Activated gamma-delta T cell (primary cell): ENCODE results near the gene KCNMB1.

Source experiments
- DNase-seq: peaks from one replicate; lab custom pipeline; 2025; lab: John Stamatoyannopoulos, UW

The KCNMB1 gene

DNA sequence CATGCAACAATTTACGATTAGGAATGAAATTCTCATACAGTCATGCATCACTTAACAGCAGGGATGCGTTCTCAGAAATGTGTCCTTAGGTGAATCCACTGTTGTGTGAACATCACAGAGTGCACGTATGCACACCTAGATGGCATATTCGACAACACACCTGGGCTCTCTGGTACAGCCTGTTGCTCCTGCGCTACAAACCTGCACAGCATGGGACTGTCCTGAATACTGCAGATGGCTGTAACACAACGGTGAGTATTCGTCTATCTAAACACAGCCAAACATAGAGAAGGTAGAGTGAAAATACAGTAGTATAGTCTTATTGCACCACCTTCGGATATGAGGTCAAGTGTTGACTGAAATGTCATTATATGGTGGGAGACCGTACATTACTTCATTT lies 47.6 kb downstream of the KCNMB1 start:
- DNase-seq: no peak

DNA sequence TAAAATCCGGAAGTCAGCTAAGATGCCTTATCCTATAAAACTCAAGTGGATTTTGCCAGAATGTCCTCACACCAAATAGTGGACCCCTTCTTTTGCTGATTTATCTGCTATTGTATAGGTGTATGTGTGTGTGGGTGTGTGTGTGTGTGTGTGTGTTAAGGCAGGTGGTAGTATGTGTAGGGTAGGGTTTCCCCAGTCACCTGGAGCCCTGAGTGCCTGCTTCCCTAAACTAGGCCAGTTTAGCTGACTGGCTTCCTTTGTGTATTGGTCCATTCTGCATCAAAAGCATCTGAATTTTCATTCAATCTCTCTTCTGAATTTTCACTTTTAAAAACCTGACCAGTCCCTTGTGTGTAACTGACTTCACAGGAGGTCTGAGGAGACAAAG lies 49.4 kb downstream of the KCNMB1 start:
- no peak for DNase-seq

GRCh38 chr5:170338933-170339779 lies 50.0 kb downstream of the KCNMB1 start:
- DNase-seq: no peak

DNA sequence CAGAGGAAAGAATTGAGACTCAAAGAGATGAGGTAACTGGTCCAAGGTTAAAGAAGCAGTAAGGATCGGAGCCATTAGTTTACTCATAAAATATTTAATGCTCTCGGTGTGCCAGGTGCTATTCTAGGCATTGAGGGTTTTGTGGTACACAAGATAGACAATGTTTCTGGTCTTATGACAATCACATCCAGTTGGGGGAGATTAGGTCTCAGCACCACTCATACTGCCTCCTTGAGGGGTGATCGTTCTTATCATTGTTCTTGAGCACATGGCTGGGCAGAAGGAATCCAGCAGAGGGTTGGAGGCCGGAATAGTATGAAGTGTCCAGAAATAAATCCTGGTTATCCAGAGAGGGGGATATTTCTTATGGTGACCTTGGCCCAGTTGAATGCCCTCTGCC lies 50.9 kb downstream of the KCNMB1 start:
- no peak for DNase-seq

- no peak for DNase-seq
Observed at GRCh38 chr5:170337045-170337733, 52.0 kb downstream of the KCNMB1 start.

- DNase-seq: no peak
Observed at GRCh38 chr5:170336065-170336464, 53.1 kb downstream of the KCNMB1 start.

DNA sequence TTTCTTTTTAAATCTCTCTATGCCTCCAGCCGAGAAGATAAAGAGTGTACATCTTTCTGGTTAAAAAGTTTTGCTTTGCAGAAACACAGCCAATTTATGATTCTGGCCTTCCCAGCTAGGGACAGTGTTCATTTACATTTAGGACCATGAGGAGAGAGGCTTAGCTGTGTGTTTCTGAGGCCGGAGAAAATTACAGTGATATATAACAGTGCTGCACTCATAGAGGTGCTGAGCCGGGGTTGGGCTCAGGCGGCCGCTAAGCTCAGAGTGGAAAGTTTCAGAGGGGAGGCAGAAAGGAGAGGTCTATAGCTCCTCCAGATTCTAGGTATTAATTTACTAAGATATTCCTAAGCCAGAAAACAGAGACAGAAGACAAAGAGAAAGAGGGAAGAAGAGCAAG lies 54.5 kb downstream of the KCNMB1 start:
- DNase-seq: no peak

DNA sequence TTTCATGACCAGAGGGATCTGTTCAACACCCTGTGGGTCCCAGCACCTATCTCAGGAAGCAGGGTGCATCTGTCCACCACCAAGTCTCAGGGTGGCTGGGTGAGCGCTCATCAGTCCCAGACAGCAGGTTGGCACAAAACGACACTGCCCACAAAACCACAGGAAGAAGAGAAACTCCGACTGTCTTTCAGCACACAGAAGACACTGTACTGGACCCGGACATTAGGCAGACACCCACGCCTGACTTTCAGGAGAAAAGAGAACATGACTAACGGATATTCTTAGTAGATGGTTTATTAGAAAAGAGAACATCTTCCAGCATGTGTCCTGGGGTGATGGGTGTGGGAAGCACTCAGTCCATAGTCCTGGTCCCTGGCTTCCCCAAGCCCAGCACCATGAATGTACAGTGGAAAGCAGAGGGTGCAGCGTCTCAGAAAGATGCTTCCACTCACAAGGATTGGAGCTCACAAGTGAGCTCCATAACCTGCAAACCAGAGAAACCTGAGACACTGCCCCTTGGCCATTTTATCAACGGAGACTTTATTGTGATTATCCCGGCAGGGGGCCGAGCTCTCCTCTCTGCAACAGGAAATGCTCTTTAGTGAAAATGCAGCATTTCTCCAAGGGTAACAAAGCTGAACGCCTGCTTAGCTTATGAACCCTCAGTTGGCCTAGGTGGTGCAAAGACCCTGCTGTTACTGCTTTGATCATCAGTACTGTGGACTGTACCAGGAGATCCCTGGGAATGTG lies 55.8 kb downstream of the KCNMB1 start:
- DNase-seq: no peak

DNA sequence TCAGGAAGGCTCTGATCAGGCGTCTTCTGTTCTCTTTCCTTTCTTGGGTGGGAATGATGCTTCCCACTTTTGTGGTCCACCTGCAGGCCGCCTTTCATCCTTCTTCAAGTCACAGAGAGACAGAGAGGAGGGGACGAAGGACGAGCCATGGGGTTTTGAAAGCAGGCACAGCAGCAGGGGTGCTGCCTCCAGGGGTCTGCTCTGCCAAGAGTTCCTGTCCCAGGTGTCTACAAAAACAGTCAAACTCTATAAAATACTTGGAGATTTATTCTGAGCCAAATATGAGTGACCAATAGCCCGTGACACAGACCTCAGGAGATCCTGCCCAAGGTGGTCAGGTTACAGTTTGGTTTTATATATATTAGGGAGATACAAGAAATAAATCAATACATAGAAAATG lies 57.1 kb downstream of the KCNMB1 start:
- DNase-seq: no peak

GRCh38 chr5:170330568-170331054 lies 58.6 kb downstream of the KCNMB1 start:
- no peak for DNase-seq

DNA sequence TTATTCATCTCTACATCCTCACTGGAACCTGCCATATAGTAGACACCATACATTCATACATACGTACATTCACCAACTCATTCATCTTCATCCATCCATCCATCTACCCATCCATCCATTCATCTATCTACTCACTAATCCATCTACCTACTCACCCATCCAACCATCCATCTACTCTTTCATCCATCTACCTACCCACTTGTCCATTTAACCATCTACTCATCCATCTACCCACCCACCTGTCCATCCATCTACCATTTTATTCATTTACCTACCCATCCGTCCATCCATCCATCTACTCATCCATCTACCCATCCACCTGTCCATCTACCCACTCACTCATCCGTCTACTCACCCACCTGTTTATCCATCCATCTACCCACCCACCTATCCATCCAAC lies 59.6 kb downstream of the KCNMB1 start:
- no peak for DNase-seq

DNA sequence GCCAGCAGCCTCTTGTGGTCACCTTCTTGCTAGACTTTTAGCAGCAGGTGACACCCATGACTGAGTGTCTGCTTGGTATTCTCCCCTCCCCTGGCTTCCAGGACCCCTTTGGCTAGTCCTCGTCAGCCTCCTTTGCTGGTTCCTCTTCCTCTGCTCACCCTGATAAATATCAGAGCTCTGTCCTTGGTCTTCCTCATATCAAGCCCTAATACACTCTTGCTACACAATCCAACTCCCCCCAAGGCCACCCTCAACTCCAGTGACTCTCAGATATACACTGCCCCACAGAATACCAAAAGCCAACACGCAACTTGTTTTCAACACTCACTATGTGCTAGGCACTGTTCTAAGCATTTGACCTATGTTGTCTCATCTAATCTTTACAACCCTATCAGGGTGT lies 61.3 kb downstream of the KCNMB1 start:
- DNase-seq: no peak

DNA sequence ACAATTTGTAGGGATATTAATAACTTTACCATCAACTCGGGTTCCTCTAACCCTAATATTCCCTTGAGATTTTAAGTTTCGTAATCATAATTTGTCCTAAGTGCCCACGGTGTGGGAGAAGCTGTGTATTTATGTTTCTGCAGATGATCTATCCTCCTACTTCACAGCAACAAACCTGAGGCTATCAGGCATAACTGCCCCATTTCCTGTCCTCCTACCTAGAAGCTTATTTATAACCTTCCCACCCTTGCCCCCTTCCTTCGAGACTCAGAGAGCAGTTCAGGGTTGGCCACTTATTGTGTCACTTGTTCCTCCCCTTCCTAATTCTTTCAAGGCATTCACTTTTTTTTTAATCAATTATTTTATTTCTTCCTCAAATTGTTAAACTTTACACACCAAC lies 62.0 kb downstream of the KCNMB1 start:
- no peak for DNase-seq
